Mesothelial cell of epicardium (in vitro differentiated cells): ENCODE results near the gene ADGRV1. TPM values are rescaled to one million over a fixed set of nuclear protein-coding genes. Genes with fewer than 3 reads are reported as not detected.

Experiments
- DNase-seq, 2 experiments: peaks; one replicate each; pipeline ENCODE4 v3.0.0; 2021; ENCODE audit warnings: low spot score in 2 of 2; ENCODE audit not compliant: unreplicated experiment in 2 of 2
- H3K27ac Mint-ChIP-seq: 2 replicates; pipeline ENCODE4 v1.8.0; 2021; ENCODE audit warnings: mixed read lengths
- H3K27me3 Mint-ChIP-seq: 2 replicates; pipeline ENCODE4 v1.8.0; 2021; ENCODE audit warnings: low read depth, mixed read lengths
- H3K36me3 Mint-ChIP-seq: 2 replicates; pipeline ENCODE4 v1.8.0; 2021; ENCODE audit warnings: mixed read lengths
- H3K4me1 Mint-ChIP-seq: 2 replicates; pipeline ENCODE4 v1.8.0; 2021; ENCODE audit warnings: mixed read lengths
- H3K4me3 Mint-ChIP-seq: 2 replicates; pipeline ENCODE4 v1.8.0; 2021; ENCODE audit warnings: mild to moderate bottlenecking, moderate library complexity, mixed read lengths
- H3K9me3 Mint-ChIP-seq: 2 replicates; pipeline ENCODE4 v1.8.0; 2021; ENCODE audit warnings: mixed read lengths
- CTCF ChIP-seq: fragments of 200-600 bp; sonication (generic); IDR thresholded peaks from one replicate; pipeline ENCODE4 v1.5.0; 2021; ENCODE audit warnings: antibody characterized with exemption; ENCODE audit not compliant: unreplicated experiment
- total RNA-seq: library from RNA; stranded (reverse); gene quantifications from 3 replicates; pipeline ENCODE4 v1.2.1, GENCODE V29; 2021

ADGRV1 gene
- total RNA-seq, 1 donor from 2014 or later = 25.4 TPM

GRCh38 chr5:90602681-90603080, 44.1 kb downstream of the ADGRV1 start:
- Mint-ChIP-seq H3K27ac (no peak overlapping the region), H3K36me3 (no peaks in the 10 kb centered on the region), H3K9me3 (peaks cover under 1% of the 10 kb centered on the region), H3K27me3 (no peaks in the 10 kb centered on the region), H3K4me3 (no peak overlapping the region), H3K4me1 (peaks cover 5% of the 10 kb centered on the region)
- TF ChIP-seq CTCF = no peak
- no peak for DNase-seq

DNA sequence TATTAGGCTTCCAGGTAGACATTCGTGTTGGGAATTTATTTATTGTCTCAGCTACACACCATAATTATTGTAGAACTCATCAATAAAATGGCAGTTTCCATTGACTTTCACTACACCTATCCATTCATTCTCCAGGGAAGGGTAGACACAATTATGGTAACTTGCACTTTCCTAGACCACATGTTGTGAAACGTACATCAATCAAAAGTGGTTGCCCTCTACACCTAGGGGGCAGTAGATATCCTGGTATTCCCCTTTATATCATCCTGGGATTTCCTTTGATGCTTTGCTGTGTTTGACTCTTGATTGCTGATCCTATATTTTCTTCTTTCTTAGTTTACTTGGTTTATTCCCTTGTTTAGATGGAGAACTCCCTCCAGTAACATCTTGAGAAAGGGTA, 47.9 kb downstream of the ADGRV1 start:
- peaks cover 5% of the 10 kb centered on the region for H3K4me1 Mint-ChIP-seq

DNA sequence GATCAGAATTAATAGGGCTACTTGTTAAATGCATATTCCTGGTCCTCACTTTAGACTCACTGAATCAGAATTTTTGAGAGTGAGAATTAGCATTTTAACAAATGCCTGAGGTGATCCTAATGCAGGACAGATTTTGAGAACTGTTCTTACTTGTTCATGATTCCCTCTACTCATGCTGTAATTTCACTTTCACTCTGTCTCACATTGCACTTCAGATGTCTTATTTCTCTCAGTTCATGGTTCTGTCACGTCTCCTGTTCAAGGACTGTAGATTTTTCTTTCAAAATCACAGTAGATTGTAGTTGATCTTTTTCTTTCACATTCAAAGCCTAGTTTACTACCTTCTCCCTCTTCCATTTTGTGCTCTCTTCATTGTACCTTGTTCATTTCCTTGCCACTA, 54.3 kb downstream of the ADGRV1 start:
- no peaks in the 10 kb centered on the region for H3K9me3 Mint-ChIP-seq
- no peaks in the 10 kb centered on the region for H3K36me3 Mint-ChIP-seq
- no peak overlapping the region for H3K4me3 Mint-ChIP-seq
- no peaks in the 10 kb centered on the region for H3K27me3 Mint-ChIP-seq
- no peak for TF ChIP-seq CTCF
- no peak overlapping the region for H3K27ac Mint-ChIP-seq
- DNase-seq = no peak
- no peaks in the 10 kb centered on the region for H3K4me1 Mint-ChIP-seq

More for the DNA sequence above, 47.9 kb downstream of the ADGRV1 start:
- no peak for TF ChIP-seq CTCF
- no peak overlapping the region for H3K4me3 Mint-ChIP-seq
- no peak for DNase-seq
- H3K27ac Mint-ChIP-seq = no peak overlapping the region
- H3K36me3 Mint-ChIP-seq = no peaks in the 10 kb centered on the region
- H3K9me3 Mint-ChIP-seq = no peaks in the 10 kb centered on the region
- H3K27me3 Mint-ChIP-seq = no peaks in the 10 kb centered on the region

- Mint-ChIP-seq H3K36me3 (no peaks in the 10 kb centered on the region), H3K4me3 (no peak overlapping the region), H3K27me3 (no peaks in the 10 kb centered on the region), H3K9me3 (no peaks in the 10 kb centered on the region), H3K27ac (no peak overlapping the region), H3K4me1 (no peaks in the 10 kb centered on the region)
- TF ChIP-seq CTCF = no peak
- no peak for DNase-seq
Observed at GRCh38 chr5:90613459-90613858, 54.9 kb downstream of the ADGRV1 start.

- no peak for DNase-seq
- no peak for TF ChIP-seq CTCF
- no peaks in the 10 kb centered on the region for H3K27me3 Mint-ChIP-seq
- H3K4me3 Mint-ChIP-seq = no peak overlapping the region
- H3K27ac Mint-ChIP-seq = no peak overlapping the region
- no peaks in the 10 kb centered on the region for H3K4me1 Mint-ChIP-seq
- H3K9me3 Mint-ChIP-seq = no peaks in the 10 kb centered on the region
- no peaks in the 10 kb centered on the region for H3K36me3 Mint-ChIP-seq
Observed at GRCh38 chr5:90613918-90614504, 55.4 kb downstream of the ADGRV1 start.

DNA sequence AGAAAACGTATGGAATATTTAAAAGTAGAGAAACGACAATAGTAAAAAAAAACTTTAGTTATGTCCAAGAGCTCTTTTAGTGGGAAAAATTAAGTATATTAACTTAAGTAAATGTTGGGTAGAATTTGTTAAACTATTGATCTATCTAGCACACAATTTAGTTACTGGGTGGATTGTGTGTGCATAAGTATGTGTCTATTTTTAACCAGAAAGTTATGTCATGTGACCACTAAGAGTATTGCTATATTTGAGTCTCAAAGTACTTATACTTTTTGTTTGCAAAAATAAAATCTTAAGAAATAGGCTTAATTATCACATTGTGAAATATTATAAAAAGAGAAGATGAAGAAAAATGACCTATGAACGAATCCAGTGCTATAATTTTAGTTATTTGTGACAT, 56.8 kb downstream of the ADGRV1 start:
- Mint-ChIP-seq H3K9me3 (no peaks in the 10 kb centered on the region), H3K4me3 (no peak overlapping the region), H3K36me3 (peaks cover 2% of the 10 kb centered on the region), H3K27me3 (no peaks in the 10 kb centered on the region), H3K4me1 (no peaks in the 10 kb centered on the region), H3K27ac (no peak overlapping the region)
- TF ChIP-seq CTCF = no peak
- no peak for DNase-seq
